H9 (cell line): Measurements from ENCODE around the gene HS3ST4. TPM values are rescaled to one million over a fixed set of nuclear protein-coding genes. Genes with fewer than 3 reads are reported as not detected.

ENCODE experiments used
- DNase-seq: peaks from one replicate; pipeline ENCODE4 v3.0.0-alpha.2; 2017
- H2AFZ ChIP-seq: one replicate; pipeline ENCODE4 v1.6.1; 2013; ENCODE audit warnings: mild to moderate bottlenecking, low read length, control low read depth, moderate library complexity
- H2AK5ac ChIP-seq: 2 replicates; pipeline ENCODE4 v1.6.1; 2013; ENCODE audit warnings: low read length, control low read depth, mixed read lengths; ENCODE audit not compliant: insufficient read length
- H2BK120ac ChIP-seq: one replicate; pipeline ENCODE4 v1.6.1; 2013; ENCODE audit warnings: low read depth, mild to moderate bottlenecking, low read length, control low read depth, inconsistent platforms; ENCODE audit not compliant: poor library complexity, severe bottlenecking
- H2BK12ac ChIP-seq: 2 replicates; pipeline ENCODE4 v1.6.1; 2013; ENCODE audit warnings: low read length, control low read depth, mixed read lengths, low read depth; ENCODE audit not compliant: insufficient read length
- H2BK15ac ChIP-seq: 2 replicates; pipeline ENCODE4 v1.6.1; 2013; ENCODE audit warnings: low read depth, low read length, control low read depth
- H2BK20ac ChIP-seq: one replicate; pipeline ENCODE4 v1.6.1; 2013; ENCODE audit warnings: low read depth, mild to moderate bottlenecking, low read length, control low read depth, inconsistent platforms; ENCODE audit not compliant: poor library complexity, severe bottlenecking
- H2BK5ac ChIP-seq: 2 replicates; pipeline ENCODE4 v1.6.1; 2013; ENCODE audit warnings: low read length, control low read depth, mixed read lengths; ENCODE audit not compliant: insufficient read length
- H3K14ac ChIP-seq: 2 replicates; pipeline ENCODE4 v1.6.1; 2013; ENCODE audit warnings: low read length, control low read depth; ENCODE audit not compliant: insufficient read depth
- H3K18ac ChIP-seq: 2 replicates; pipeline ENCODE4 v1.6.1; 2013; ENCODE audit warnings: low read depth, mild to moderate bottlenecking, mixed read lengths, low read length, control low read depth; ENCODE audit not compliant: insufficient read length
- H3K23ac ChIP-seq: 2 replicates; pipeline ENCODE4 v1.6.1; 2013; ENCODE audit warnings: low read length, control low read depth, mixed read lengths, low read depth; ENCODE audit not compliant: insufficient read length
- H3K23me2 ChIP-seq: 2 replicates; pipeline ENCODE4 v1.6.1; 2013; ENCODE audit warnings: low read depth, mild to moderate bottlenecking, mixed read lengths, low read length, control low read depth; ENCODE audit not compliant: insufficient read length, poor library complexity, severe bottlenecking
- H3K27ac ChIP-seq: 2 replicates; pipeline ENCODE4 v1.5.1; 2013; ENCODE audit warnings: low read length, control low read depth, mixed read lengths, low read depth; ENCODE audit not compliant: insufficient read length
- H3K27me3 ChIP-seq: 2 replicates; pipeline ENCODE4 v1.6.1; 2013; ENCODE audit warnings: low read length, control low read depth, inconsistent platforms; ENCODE audit not compliant: insufficient read depth
- H3K4ac ChIP-seq: 2 replicates; pipeline ENCODE4 v1.6.1; 2013; ENCODE audit warnings: low read depth, mild to moderate bottlenecking, control low read depth, inconsistent platforms, low read length, moderate library complexity
- H3K4me1 ChIP-seq: 2 replicates; pipeline ENCODE4 v1.6.1; 2013; ENCODE audit warnings: low read length, control low read depth, inconsistent platforms; ENCODE audit not compliant: insufficient read depth
- H3K4me2 ChIP-seq: 2 replicates; pipeline ENCODE4 v1.6.1; 2013; ENCODE audit warnings: low read length, control low read depth, mixed read lengths; ENCODE audit not compliant: insufficient read length, insufficient read depth
- H3K56ac ChIP-seq: 2 replicates; pipeline ENCODE4 v1.6.1; 2013; ENCODE audit warnings: low read depth, mild to moderate bottlenecking, mixed read lengths, low read length, control low read depth; ENCODE audit not compliant: insufficient read length
- H3K79me1 ChIP-seq: 2 replicates; pipeline ENCODE4 v1.6.1; 2013; ENCODE audit warnings: low read depth, mild to moderate bottlenecking, moderate library complexity, low read length, control low read depth, inconsistent platforms; ENCODE audit not compliant: insufficient read depth, poor library complexity, severe bottlenecking
- H3K79me2 ChIP-seq: 2 replicates; pipeline ENCODE4 v1.6.1; 2013; ENCODE audit warnings: low read length, control low read depth, inconsistent platforms; ENCODE audit not compliant: insufficient read depth
- H3K9ac ChIP-seq: 2 replicates; pipeline ENCODE4 v1.6.1; 2013; ENCODE audit warnings: low read length, control low read depth, mixed read lengths; ENCODE audit not compliant: insufficient read length; ENCODE audit errors: extremely low read depth
- H3K9me3 ChIP-seq: one replicate; pipeline ENCODE4 v1.6.1; 2013; ENCODE audit warnings: low read depth, low read length, inconsistent platforms; ENCODE audit not compliant: control insufficient read depth
- H3T11ph ChIP-seq: one replicate; pipeline ENCODE4 v1.6.1; 2013; ENCODE audit warnings: mild to moderate bottlenecking, low read length, control low read depth, inconsistent platforms
- H4K20me1 ChIP-seq: one replicate; pipeline ENCODE4 v1.6.1; 2013; ENCODE audit not compliant: control insufficient read depth, insufficient read length, insufficient read depth
- H4K5ac ChIP-seq: 2 replicates; pipeline ENCODE4 v1.6.1; 2013; ENCODE audit warnings: low read depth, mild to moderate bottlenecking, mixed read lengths, low read length, control low read depth; ENCODE audit not compliant: insufficient read length
- H4K8ac ChIP-seq: replicated peaks from 2 replicates; pipeline ENCODE4 v1.6.1; 2013; ENCODE audit warnings: low read length, control low read depth, mixed read lengths, low read depth; ENCODE audit not compliant: insufficient read length
- H4K91ac ChIP-seq: 2 replicates; pipeline ENCODE4 v1.6.1; 2013; ENCODE audit warnings: low read depth, mild to moderate bottlenecking, moderate library complexity, mixed read lengths, low read length, control low read depth; ENCODE audit not compliant: insufficient read length
- H3K27ac Mint-ChIP-seq, 3 experiments: 2 replicates in 2 of 3; 3 replicates in 1 of 3; pipeline ENCODE4 v1.8.0; 2020 to 2021; ENCODE audit warnings: mixed read lengths in 3 of 3, mild to moderate bottlenecking in 1 of 3, moderate library complexity in 1 of 3
- H3K27me3 Mint-ChIP-seq: 2 replicates; pipeline ENCODE4 v1.8.0; 2021; ENCODE audit warnings: low read depth, mild to moderate bottlenecking, moderate library complexity, mixed read lengths
- H3K36me3 Mint-ChIP-seq, 3 experiments: 2 replicates in 2 of 3; 3 replicates in 1 of 3; pipeline ENCODE4 v1.8.0; 2020 to 2021; ENCODE audit warnings: low read depth in 3 of 3, mixed read lengths in 3 of 3; ENCODE audit not compliant: insufficient read depth in 1 of 3
- H3K4me1 Mint-ChIP-seq, 2 experiments: 2 replicates each; pipeline ENCODE4 v1.8.0; 2020; ENCODE audit warnings: mixed read lengths in 2 of 2
- H3K4me3 Mint-ChIP-seq, 2 experiments: 2 replicates in 1 of 2; 3 replicates in 1 of 2; pipeline ENCODE4 v1.8.0; 2020 to 2021; ENCODE audit warnings: mild to moderate bottlenecking in 2 of 2, mixed read lengths in 2 of 2, moderate library complexity in 1 of 2
- H3K9me3 Mint-ChIP-seq, 2 experiments: 2 replicates in 1 of 2; 3 replicates in 1 of 2; pipeline ENCODE4 v1.8.0; 2020; ENCODE audit warnings: mild to moderate bottlenecking in 2 of 2, mixed read lengths in 2 of 2, moderate library complexity in 1 of 2
- CTCF ChIP-seq: fragments of 200-600 bp; sonication (generic); conservative IDR thresholded peaks from 3 replicates; pipeline ENCODE4 v1.8.0; 2021; ENCODE audit warnings: antibody characterized with exemption, mild to moderate bottlenecking
- WGBS: extraction: QIAGEN DNeasy Blood & Tissue Kit; methylation state at CpG from one replicate; pipeline ENCODE4 v1.1.7; 2013; ENCODE audit warnings: missing lambda C conversion rate, low lambda C conversion rate, mixed read lengths; ENCODE audit not compliant: insufficient read length; ENCODE audit errors: extremely low coverage; 5-methylcytosine and 5-hydroxymethylcytosine counted together
- total RNA-seq: library from RNA; stranded (reverse); gene quantifications from 2 replicates; pipeline ENCODE4 v1.2.1, GENCODE V29; 2021

Gene HS3ST4
- total RNA-seq, 1 experiment from 2014 or later = 1.7 TPM

DNA sequence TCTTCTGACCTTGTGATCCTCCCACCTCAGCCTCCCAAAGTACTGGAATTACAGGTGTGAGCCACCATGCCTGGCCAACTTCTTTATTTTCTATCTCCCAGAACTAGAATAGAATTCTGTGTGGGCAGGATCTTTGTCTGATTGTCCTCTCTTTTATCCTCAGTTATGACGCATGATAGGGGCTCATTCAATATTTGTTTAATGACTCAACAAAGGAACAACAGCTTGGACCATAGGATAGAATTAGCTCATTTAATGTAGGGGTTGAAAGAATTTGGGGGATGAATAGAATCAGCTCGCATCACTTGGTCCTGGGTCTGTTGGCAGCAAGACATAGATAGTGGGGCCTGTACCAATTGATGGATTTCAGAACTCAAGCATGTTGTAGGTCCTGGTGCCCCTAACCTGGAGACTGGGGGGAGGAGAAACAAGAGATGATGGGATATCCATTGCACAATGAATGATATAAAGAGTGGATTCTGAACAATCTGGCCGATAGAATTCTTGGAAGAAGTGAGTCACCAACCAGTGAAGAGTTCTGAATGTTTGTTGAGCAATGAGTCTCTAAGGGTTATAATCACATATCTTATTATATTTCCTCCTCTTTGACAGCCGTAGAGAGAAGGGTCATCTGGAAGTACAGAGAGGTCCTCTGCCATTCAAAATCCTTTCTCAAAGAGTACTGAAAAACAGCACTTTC, 250.2 kb downstream of the HS3ST4 start:
- no peaks in the 10 kb centered on the region for H3K79me2 ChIP-seq
- Mint-ChIP-seq H3K9me3 (peaks cover 35% of the 10 kb centered on the region in 2 experiments), H3K36me3 (peaks cover 14 to 45% (median 32%) of the 10 kb centered on the region in 3 experiments), H3K4me1 (no peaks in the 10 kb centered on the region; a peak in 1 of 4 replicates), H3K27me3 (peaks cover 32% of the 10 kb centered on the region), H3K27ac (no peak overlapping the region; a peak in 1 of 7 replicates), H3K4me3 (no peak overlapping the region)
- no peak overlapping the region for H3K27ac ChIP-seq
- H4K20me1 ChIP-seq = no peaks in the 10 kb centered on the region
- no peak overlapping the region for H2AFZ ChIP-seq
- no peak overlapping the region for H4K5ac ChIP-seq
- no peak overlapping the region for H2AK5ac ChIP-seq
- no peak for TF ChIP-seq CTCF
- no peak overlapping the region for H3K23ac ChIP-seq
- H3K9me3 ChIP-seq = peaks cover 6% of the 10 kb centered on the region
- no peak overlapping the region for H2BK5ac ChIP-seq
- no CpG with 5 or more reads among the region's 4 CpGs for WGBS
- no peak overlapping the region for H3K14ac ChIP-seq
- H2BK12ac ChIP-seq = no peak overlapping the region
- no peak overlapping the region for H3K18ac ChIP-seq
- no peak overlapping the region for H3K9ac ChIP-seq
- H3K4ac ChIP-seq = no peak overlapping the region
- H3K23me2 ChIP-seq = no peaks in the 10 kb centered on the region
- no peak overlapping the region for H3T11ph ChIP-seq
- no peak overlapping the region for H2BK120ac ChIP-seq
- no peak overlapping the region for H4K91ac ChIP-seq
- no peak overlapping the region for H2BK20ac ChIP-seq
- H4K8ac ChIP-seq = no peak overlapping the region
- H3K4me2 ChIP-seq = no peak overlapping the region
- no peak for DNase-seq
- no peaks in the 10 kb centered on the region for H3K4me1 ChIP-seq
- H3K56ac ChIP-seq = no peak overlapping the region
- H2BK15ac ChIP-seq = no peak overlapping the region
- no peaks in the 10 kb centered on the region for H3K79me1 ChIP-seq
- H3K27me3 ChIP-seq = no peaks in the 10 kb centered on the region
